ENCODE data around the gene SMAD3. TPM values are rescaled to one million over a fixed set of nuclear protein-coding genes. Genes with fewer than 3 reads are reported as not detected.

SMAD3 gene
- total RNA-seq, 1 experiment from 2014 or later, result 99.5 TPM

DNA sequence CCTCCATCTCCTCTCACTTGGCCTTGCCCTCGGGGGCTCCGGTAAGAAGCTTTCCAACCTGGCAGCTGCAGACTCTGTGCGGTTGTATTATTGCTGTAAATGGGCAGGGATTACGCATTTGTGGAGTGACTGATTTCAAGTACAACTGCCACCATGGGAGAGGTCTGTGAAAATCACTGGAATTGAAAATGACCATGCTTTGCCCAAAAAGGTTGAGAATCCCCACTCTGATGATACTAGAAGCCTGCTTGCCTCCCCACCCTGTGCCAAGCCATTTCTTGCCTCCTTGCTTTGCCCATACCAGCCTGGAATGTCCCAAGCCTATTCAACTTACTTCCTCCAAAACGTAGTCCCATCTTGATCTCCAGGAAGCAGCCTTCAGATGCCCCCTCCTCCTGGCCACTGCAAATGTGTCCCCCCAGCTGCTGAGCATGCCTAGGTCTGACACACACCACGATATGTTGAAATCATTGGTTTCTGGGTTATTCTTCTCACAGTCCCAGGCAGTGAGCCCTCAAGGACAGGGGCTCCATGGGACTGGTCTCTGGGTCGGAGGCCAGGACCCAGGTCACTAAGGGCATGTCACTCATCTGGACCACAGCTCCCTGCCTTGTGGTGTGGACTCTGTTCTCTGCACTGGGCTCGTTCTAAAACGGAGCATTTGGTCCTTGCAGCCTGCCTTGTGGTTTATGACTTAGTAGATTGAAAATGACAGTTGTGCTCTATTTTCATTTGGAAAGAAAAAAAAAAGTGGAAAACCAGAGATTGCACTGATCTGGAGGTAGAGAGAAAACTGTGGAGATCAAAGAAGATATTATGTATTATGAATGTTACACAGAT is 42.9 kb downstream of the SMAD3 start:
- H3F3A ChIP-seq (ENCODE audit: insufficient read depth, low read depth), result peaks cover 73% of the 10 kb centered on the region
- H3K27ac ChIP-seq, result peak overlapping the region; percentile 100
- ChIA-PET POLR2A (ENCODE audit: unreplicated experiment) (no interaction called here), CTCF (no interaction called here)
- peaks cover 32% of the 10 kb centered on the region for H3K36me3 ChIP-seq (ENCODE audit: low read depth)
- peak overlapping the region; percentile 86 for H3K4me2 ChIP-seq
- no peak for TF ChIP-seq CTCF (conservative IDR thresholded peaks at IDR 0.05)
- no peak for TF ChIP-seq EZH2 (IDR thresholded peaks at IDR 0.05; ENCODE audit: low read depth)
- no TSS peak for BruUV-seq (replicated peaks)
- no peak for DNase-seq
- 0 out of 2 replicates have a peak overlapping the region, but pooled peaks have one; percentile 11 for H3K4me3 ChIP-seq
- H3K79me2 ChIP-seq (ENCODE audit: low read depth), result peaks cover 79% of the 10 kb centered on the region
- no peaks in the 10 kb centered on the region for H4K20me1 ChIP-seq (ENCODE audit: insufficient read depth)
- peaks cover 67% of the 10 kb centered on the region for H3K4me1 ChIP-seq (replicated peaks; ENCODE audit: insufficient read depth)
- no peaks in the 10 kb centered on the region for H3K9me2 ChIP-seq (ENCODE audit: insufficient read depth)
- intact Hi-C loops (cut with micrococcal nuclease; ENCODE audit: unreplicated experiment), result loop anchor here (5.0 to 10.0 kb wide), 3 partner anchors 84 to 196 kb away; no protein-coding TSS in a partner anchor
- no peaks in the 10 kb centered on the region for H3K27me3 ChIP-seq (ENCODE audit: insufficient read depth, low read depth)
- no peak overlapping the region for H2AFZ ChIP-seq
- H3K9me3 ChIP-seq (ENCODE audit: insufficient read depth, low read depth), result peaks cover 7% of the 10 kb centered on the region; the same call in 1 of the 2 replicates

DNA sequence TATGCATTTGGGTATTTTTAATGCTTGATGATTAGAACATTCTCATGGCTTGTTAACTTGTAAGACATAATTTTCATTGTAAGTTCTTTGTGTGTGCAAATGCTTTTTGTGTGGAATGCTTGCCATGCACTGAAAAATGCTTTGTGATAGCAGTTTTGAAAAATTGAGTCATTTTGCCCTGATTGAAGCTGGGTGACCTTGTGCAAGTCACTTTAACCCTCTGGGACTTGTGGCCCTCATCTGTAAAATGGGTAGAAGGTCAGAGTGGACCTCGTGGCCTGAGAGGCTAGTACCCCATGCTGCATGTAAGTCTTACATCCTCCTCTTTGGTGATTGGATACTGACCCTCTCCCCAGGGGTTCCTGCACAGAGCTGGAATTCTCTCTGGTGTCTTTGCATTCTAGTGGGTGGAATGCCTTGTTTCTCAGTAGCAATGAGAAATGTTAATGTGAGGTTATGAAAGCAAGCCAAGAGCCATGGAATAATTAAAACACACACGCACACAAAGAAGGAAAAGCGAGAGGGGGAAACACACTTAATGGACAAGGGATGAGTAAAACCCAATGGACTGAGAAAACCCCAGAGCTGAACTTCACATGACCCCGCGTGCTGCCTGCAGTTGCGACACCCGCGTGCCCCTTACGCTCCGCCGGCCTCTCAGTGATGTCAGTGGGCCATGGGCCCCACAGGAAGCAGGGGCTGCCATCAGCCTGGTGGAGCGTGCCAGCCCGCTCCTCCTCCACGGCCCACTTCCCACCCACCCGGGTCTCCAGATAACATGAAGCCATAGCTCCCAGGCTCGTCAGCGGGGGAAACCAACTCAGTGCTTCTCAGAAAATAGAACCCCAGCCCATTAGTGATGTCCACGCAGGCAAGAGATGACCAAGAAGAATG is 44.0 kb downstream of the SMAD3 start:
- Histone ChIP-seq H3K36me3 (ENCODE audit: low read depth) (peaks cover 36% of the 10 kb centered on the region), H3K4me3 (no peak overlapping the region), H3K27me3 (ENCODE audit: insufficient read depth, low read depth) (no peaks in the 10 kb centered on the region), H3K79me2 (ENCODE audit: low read depth) (peaks cover 79% of the 10 kb centered on the region), H3K4me2 (peak overlapping the region; percentile 86), H3F3A (ENCODE audit: insufficient read depth, low read depth) (peaks cover 71% of the 10 kb centered on the region), H3K9me2 (ENCODE audit: insufficient read depth) (no peaks in the 10 kb centered on the region), H3K4me1 (replicated peaks; ENCODE audit: insufficient read depth) (peaks cover 67% of the 10 kb centered on the region), H3K9me3 (ENCODE audit: insufficient read depth, low read depth) (peaks cover 7% of the 10 kb centered on the region; the same call in 1 of the 2 replicates), H2AFZ (no peak overlapping the region), H3K27ac (peak overlapping the region; percentile 100), H4K20me1 (ENCODE audit: insufficient read depth) (no peaks in the 10 kb centered on the region)
- no TSS peak for BruUV-seq (replicated peaks)
- POLR2A ChIA-PET (ENCODE audit: unreplicated experiment), result interaction anchor here (0.5 kb wide), 1 partner anchor 41 kb away, joined by 9 read pairs; no protein-coding TSS in a partner anchor
- CTCF ChIA-PET, result interaction anchor here (0.6 kb wide), 1 partner anchor 29 kb away, joined by 5 read pairs; no protein-coding TSS in a partner anchor
- intact Hi-C loops (cut with micrococcal nuclease; ENCODE audit: unreplicated experiment), result loop anchor here (5.0 to 10.0 kb wide), 3 partner anchors 83 to 195 kb away; no protein-coding TSS in a partner anchor
- DNase-seq, result peak in 1 of 2 experiments; percentile 36
- no peak for TF ChIP-seq EZH2 (IDR thresholded peaks at IDR 0.05; ENCODE audit: low read depth)
- no peak for TF ChIP-seq CTCF (conservative IDR thresholded peaks at IDR 0.05)

DNA sequence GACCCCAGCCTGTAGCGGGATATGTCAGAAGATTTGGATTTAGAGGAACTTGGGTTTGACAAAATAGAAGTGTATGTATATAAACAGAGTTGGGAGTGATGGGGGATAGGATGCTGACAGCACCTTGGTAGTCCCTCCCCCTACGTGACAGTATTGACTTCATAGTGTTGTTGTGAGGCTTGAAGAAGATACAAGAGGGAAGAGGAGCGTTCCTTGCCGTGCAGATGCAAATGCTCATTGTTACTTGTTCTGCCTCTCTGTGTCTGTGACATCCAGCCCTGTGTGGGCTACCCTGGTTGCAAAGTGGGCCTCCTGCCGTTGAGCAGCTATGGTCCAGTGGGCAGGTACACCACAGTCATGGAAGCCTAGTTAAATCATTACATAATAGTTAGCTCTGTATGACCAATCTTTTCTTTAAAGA is 45.0 kb downstream of the SMAD3 start:
- POLR2A ChIA-PET (ENCODE audit: unreplicated experiment), result no interaction called here
- Histone ChIP-seq H4K20me1 (ENCODE audit: insufficient read depth) (no peaks in the 10 kb centered on the region), H3K4me3 (no peak overlapping the region), H3K79me2 (ENCODE audit: low read depth) (peaks cover 82% of the 10 kb centered on the region), H2AFZ (no peak overlapping the region), H3K27ac (peak overlapping the region; percentile 100), H3K4me2 (peak overlapping the region; percentile 86; the same call in 1 of the 2 replicates), H3K9me2 (ENCODE audit: insufficient read depth) (no peaks in the 10 kb centered on the region), H3K27me3 (ENCODE audit: insufficient read depth, low read depth) (no peaks in the 10 kb centered on the region), H3K9me3 (ENCODE audit: insufficient read depth, low read depth) (peaks cover 7% of the 10 kb centered on the region; the same call in 1 of the 2 replicates), H3K36me3 (ENCODE audit: low read depth) (peaks cover 41% of the 10 kb centered on the region), H3K4me1 (replicated peaks; ENCODE audit: insufficient read depth) (peaks cover 69% of the 10 kb centered on the region), H3F3A (ENCODE audit: insufficient read depth, low read depth) (peaks cover 73% of the 10 kb centered on the region)
- no peak for TF ChIP-seq EZH2 (IDR thresholded peaks at IDR 0.05; ENCODE audit: low read depth)
- TF ChIP-seq CTCF (conservative IDR thresholded peaks at IDR 0.05), result no peak
- no peak for DNase-seq
- no TSS peak for BruUV-seq (replicated peaks)
- intact Hi-C loops (cut with micrococcal nuclease; ENCODE audit: unreplicated experiment), result no loop called here
- CTCF ChIA-PET, result interaction anchor here (0.6 kb wide), 1 partner anchor 30 kb away, joined by 5 read pairs; no protein-coding TSS in a partner anchor

Measured in PC-9 (cell line).